ENCODE results near the gene MCRS1.

Gene MCRS1

DNA sequence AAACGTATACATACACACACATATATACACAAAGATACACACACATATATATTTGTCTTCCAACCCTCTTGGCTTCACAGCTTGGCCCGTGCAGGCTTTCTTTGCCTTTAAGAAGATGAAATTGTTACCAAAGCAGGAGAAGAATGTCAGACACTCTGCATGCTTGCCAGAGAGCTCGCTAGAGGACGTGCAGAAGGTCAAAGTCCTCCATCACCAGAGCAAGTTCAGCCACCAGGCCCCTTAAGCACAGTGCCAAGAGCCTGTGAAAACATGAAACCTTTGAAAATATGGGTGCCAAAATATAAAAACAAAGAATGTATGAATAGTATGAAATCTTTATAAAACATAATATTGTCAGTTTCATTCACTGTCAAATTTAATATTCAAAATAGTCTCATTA, 14.9 kb upstream of the MCRS1 start:
- DNase-seq (ENCODE audit: low read depth in 2 of 2), result no peak

GRCh38 chr12:49582201-49582600, 14.3 kb upstream of the MCRS1 start:
- no peak for DNase-seq (ENCODE audit: low read depth in 2 of 2)

DNA sequence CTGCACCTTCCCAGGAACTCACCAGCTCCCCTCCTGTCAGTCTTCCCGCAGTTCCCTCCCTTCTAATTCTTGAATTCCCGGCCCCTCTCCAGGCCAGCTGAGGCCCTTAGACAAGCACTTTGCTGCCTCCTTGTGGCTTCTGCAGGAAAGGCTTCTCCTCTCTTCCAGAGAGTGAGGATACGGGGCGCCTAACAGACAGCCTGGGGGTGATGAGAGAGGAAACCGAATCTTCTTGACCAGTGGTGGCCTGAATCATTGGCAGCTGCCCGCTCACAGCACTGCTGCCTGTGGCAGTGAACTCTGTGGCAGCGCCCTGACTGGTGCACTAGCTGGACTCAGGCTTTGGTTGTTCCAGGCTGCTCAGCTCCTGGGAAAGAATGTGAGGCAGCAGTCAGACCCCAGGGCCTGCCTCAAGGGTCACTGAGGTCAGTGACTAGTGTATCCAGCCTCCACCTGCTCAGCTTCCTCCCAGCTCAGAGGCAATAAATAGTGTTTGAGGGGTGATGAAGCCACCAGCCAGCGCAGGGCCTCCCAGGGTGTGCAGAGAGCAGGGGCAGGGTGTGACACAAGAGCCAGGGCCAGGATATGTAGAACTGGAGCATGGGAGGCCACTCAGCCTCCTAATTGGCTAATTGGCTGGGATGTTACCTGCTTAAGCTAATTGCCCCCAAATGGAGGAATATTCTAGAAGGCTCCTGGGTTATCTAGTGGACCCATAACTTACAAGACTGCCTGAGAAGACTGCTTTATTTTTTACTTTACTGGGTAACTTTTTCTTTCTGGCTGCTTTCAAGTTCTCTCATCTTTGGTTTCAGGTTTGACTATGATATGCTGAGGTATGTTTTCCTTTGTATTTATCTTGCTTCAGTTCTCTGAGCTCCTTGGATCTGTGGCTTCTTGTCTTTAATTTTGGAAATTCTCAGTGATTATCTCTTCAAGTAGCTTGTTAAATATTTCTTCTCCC, 12.9 kb upstream of the MCRS1 start:
- peak in 1 of 2 donors; percentile 25 for DNase-seq (ENCODE audit: low read depth in 2 of 2)

DNA sequence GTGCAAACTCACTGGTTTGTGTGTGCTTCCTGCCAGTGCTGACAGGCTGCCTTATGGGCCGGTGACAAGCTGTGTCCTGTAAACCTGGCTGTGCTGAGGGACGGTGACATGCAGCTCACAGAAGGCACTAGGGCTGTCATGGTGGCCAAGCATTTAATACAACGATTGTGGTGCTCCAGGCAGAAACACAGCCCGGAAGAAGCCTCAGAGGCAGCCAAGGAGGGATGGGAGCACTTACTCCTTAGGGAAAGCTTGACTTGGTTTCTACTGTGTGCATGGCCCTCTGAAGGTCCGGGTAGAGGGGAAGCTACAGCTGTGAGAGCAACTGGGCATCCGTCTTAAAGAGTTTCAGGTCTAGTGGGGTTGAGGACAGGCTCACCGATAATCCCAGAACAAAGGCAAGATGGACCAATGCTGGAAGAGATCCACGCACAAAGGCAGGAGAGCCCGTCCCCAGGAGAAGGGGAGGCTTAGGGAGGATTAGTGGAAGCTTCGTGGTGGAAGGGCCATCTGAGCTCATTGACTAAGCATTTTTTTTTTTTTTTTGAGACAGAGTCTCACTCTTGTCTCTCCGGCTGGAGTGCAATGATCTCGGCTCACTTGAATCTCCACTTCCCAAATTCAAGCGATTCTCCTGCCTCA, 10.7 kb upstream of the MCRS1 start:
- DNase-seq (ENCODE audit: low read depth in 2 of 2), result no peak

DNA sequence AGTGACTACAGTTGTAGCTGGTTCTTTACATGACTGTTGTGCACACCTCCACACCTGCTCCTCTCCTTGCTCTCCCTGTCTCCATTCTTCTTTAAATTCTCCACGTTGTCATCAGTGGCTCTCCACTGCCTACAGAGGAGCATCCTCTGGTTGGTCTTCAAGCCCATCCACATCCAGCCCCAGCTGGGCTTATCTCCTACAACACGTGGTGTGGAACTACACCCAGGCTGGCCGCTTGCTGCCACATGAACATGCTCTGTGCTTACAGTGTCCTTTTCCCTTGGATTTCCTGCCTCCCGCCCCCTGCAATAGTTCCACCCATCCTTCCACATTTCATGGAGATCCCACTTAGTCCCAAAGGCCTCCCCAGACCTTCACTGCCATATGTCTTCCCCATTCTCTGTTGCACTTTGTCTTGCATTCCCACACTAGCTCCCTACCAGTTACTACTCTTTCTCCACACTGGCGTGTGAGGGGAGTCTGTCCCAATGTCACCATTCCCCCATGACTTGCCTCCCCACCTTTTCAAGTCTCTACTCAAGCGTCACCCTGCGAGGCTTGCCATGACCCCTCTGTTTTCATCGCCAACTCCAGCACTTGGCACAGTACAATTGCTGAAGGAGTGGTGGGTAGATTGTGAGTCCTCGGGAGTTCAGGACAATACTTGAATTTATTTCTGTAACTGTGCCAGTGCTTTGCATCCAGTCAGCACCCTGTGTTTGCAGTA, 9.8 kb upstream of the MCRS1 start:
- DNase-seq (ENCODE audit: low read depth in 2 of 2), result no peak

- DNase-seq (ENCODE audit: low read depth in 2 of 2), result no peak
Observed at GRCh38 chr12:49568442-49569162, 660 bp upstream of the MCRS1 start.

- DNase-seq (ENCODE audit: low read depth in 2 of 2), result no peak
Observed at GRCh38 chr12:49567302-49567610, 686 bp downstream of the MCRS1 start.

- no peak for DNase-seq (ENCODE audit: low read depth in 2 of 2)
Observed at GRCh38 chr12:49566361-49566760, 1.6 kb downstream of the MCRS1 start.

- DNase-seq (ENCODE audit: low read depth in 2 of 2), result no peak
Observed at GRCh38 chr12:49565406-49566265, 2.3 kb downstream of the MCRS1 start.

- DNase-seq (ENCODE audit: low read depth in 2 of 2), result no peak
Observed at GRCh38 chr12:49564686-49565405, 3.1 kb downstream of the MCRS1 start.

DNA sequence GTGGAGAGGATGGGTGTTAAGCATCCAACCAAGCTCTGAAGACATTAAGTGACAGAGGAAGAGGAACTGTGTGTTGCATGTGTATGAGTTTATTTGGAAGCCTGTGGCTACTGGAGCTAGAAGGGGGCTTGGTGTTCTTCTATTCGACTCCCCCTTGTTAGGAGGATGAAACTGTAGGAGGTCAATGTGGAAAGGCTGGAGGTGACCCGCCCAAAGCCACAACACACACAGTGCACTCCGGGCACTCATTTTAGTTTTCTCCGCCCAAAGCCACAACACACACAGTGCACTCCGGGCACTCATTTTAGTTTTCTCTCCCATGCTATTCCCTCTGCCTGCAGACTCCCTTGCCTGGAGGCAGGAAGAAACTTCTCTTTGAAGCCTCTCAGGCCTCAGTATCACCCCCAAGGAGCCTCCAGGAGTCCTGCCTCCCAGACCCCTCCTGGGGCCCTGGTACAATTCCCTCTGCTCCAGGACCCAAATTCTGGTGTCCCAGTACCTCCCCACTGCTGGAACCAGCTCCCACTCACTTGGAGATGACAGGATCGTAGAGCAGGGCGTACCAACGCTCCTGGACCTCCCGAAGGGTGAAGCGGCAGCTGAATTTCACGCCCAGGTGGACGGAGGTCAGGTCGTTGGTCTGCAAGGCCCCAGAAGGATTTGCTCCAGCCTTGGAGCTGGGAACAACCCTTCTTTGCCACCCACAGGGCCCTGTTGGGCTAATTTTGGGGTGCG, 3.8 kb downstream of the MCRS1 start:
- DNase-seq (ENCODE audit: low read depth in 2 of 2), result no peak

- no peak for DNase-seq (ENCODE audit: low read depth in 2 of 2)
Observed at GRCh38 chr12:49562831-49563230, 5.1 kb downstream of the MCRS1 start.

GRCh38 chr12:49562233-49562632, 5.7 kb downstream of the MCRS1 start:
- DNase-seq (ENCODE audit: low read depth in 2 of 2), result no peak

DNA sequence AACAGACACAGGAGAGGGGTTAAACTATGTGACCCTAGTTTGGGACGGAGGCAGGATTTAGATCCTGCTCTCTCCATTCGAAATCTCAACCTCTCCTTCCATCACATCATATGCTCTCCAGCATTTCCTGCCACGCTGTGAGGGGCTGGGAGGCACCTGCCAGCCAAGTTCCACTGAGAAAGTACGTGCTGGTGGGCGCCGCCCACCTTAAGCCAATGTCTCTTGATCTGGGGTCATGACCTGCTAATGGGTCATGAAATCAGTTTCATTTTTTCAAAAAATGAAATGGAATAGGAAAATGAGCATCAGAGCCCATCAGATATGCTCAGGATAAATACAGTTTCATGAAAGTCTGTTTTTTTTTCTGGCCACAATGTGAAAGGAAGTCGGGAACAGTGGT, 7.2 kb downstream of the MCRS1 start:
- no peak for DNase-seq (ENCODE audit: low read depth in 2 of 2)

GRCh38 chr12:49559011-49559675, 8.8 kb downstream of the MCRS1 start:
- no peak for DNase-seq (ENCODE audit: low read depth in 2 of 2)

- DNase-seq (ENCODE audit: low read depth in 2 of 2), result no peak
Observed at GRCh38 chr12:49558526-49558925, 9.4 kb downstream of the MCRS1 start.

GRCh38 chr12:49557917-49558215, 10.1 kb downstream of the MCRS1 start:
- DNase-seq (ENCODE audit: low read depth in 2 of 2), result no peak

- no peak for DNase-seq (ENCODE audit: low read depth in 2 of 2)
Observed at GRCh38 chr12:49557187-49557916, 10.6 kb downstream of the MCRS1 start.

Data from stimulated activated CD8-positive, alpha-beta memory T cell treated with anti-CD3 and anti-CD28 coated beads, Interleukin-7, amount 100 ng/mL, for 1 hour (primary cell).